ENCODE measurements around the gene PCDHGB3.

PCDHGB3 gene

DNA sequence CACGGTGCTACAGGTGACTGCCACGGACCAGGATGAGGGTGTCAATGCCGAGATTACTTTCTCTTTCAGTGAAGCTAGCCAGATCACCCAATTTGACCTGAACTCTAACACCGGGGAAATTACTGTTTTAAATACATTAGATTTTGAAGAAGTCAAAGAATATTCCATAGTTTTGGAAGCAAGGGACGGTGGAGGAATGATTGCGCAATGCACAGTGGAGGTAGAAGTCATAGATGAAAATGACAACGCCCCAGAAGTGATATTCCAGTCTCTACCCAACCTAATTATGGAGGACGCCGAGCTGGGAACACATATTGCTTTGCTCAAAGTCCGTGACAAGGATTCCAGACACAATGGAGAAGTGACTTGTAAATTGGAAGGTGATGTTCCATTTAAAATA is 18.6 kb downstream of the PCDHGB3 start:
- Histone ChIP-seq H3K27ac (ENCODE audit: low read depth, low read length, poor library complexity, severe bottlenecking) (no peak overlapping the region), H3K4me3 (ENCODE audit: low read depth, low read length, poor library complexity, severe bottlenecking) (no peak overlapping the region)

DNA sequence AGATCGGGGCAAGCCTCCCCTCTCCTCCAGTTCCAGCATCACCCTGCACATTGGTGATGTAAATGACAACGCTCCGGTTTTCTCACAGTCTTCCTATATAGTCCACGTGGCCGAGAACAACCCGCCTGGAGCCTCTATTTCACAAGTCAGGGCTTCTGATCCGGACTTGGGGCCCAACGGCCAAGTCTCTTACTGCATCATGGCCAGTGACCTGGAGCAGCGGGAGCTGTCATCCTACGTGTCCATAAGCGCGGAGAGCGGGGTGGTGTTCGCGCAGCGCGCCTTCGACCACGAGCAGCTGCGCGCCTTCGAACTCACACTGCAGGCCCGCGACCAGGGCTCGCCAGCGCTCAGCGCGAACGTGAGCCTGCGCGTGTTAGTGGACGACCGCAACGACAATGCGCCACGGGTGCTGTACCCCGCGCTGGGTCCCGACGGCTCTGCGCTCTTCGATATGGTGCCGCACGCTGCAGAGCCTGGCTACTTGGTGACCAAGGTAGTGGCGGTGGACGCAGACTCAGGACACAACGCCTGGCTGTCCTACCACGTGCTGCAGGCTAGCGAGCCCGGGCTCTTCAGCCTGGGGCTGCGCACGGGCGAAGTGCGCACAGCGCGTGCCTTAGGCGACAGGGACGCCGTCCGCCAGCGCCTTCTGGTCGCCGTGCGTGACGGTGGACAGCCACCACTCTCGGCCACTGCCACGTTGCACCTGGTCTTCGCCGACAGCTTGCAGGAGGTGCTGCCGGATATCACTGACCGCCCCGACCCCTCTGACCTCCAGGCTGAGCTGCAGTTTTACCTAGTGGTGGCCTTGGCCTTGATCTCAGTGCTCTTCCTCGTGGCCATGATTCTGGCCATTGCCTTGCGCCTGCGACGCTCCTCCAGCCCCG is 19.4 kb downstream of the PCDHGB3 start:
- no peaks in the 10 kb centered on the region for H3K79me2 ChIP-seq (ENCODE audit: insufficient read depth, low read length)
- TF ChIP-seq EZH2 (IDR thresholded peaks at IDR 0.05; ENCODE audit: borderline replicate concordance, low read length), result no peak
- TF ChIP-seq, protein P1, sequence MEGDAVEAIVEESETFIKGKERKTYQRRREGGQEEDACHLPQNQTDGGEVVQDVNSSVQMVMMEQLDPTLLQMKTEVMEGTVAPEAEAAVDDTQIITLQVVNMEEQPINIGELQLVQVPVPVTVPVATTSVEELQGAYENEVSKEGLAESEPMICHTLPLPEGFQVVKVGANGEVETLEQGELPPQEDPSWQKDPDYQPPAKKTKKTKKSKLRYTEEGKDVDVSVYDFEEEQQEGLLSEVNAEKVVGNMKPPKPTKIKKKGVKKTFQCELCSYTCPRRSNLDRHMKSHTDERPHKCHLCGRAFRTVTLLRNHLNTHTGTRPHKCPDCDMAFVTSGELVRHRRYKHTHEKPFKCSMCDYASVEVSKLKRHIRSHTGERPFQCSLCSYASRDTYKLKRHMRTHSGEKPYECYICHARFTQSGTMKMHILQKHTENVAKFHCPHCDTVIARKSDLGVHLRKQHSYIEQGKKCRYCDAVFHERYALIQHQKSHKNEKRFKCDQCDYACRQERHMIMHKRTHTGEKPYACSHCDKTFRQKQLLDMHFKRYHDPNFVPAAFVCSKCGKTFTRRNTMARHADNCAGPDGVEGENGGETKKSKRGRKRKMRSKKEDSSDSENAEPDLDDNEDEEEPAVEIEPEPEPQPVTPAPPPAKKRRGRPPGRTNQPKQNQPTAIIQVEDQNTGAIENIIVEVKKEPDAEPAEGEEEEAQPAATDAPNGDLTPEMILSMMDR (IDR thresholded peaks at IDR 0.05; ENCODE audit: low read length), result no peak
- H3K9me3 ChIP-seq (ENCODE audit: low read length), result peaks cover 8% of the 10 kb centered on the region

More for the DNA sequence above, 18.6 kb downstream of the PCDHGB3 start:
- Histone ChIP-seq H3F3A (ENCODE audit: insufficient read depth, low read length) (no peaks in the 10 kb centered on the region), H3K4me1 (ENCODE audit: insufficient read depth, low read length, severe bottlenecking) (no peaks in the 10 kb centered on the region), H3K9me2 (ENCODE audit: low read depth, low read length) (no peaks in the 10 kb centered on the region), H3K4me2 (ENCODE audit: low read length) (no peak overlapping the region), H2AFZ (ENCODE audit: low read length) (no peak overlapping the region), H3K36me3 (ENCODE audit: insufficient read depth, low read length) (no peaks in the 10 kb centered on the region), H3K9me3 (ENCODE audit: low read length) (peaks cover 8% of the 10 kb centered on the region), H3K79me2 (ENCODE audit: insufficient read depth, low read length) (no peaks in the 10 kb centered on the region), H3K9ac (ENCODE audit: low read length) (no peak overlapping the region), H4K20me1 (ENCODE audit: insufficient read depth, low read length) (no peaks in the 10 kb centered on the region), H3K27me3 (ENCODE audit: insufficient read depth, low read length) (no peaks in the 10 kb centered on the region)
- no peak for TF ChIP-seq EZH2 (IDR thresholded peaks at IDR 0.05; ENCODE audit: borderline replicate concordance, low read length)
- TF ChIP-seq, protein P1 (IDR thresholded peaks at IDR 0.05; ENCODE audit: low read length), result no peak

DNA sequence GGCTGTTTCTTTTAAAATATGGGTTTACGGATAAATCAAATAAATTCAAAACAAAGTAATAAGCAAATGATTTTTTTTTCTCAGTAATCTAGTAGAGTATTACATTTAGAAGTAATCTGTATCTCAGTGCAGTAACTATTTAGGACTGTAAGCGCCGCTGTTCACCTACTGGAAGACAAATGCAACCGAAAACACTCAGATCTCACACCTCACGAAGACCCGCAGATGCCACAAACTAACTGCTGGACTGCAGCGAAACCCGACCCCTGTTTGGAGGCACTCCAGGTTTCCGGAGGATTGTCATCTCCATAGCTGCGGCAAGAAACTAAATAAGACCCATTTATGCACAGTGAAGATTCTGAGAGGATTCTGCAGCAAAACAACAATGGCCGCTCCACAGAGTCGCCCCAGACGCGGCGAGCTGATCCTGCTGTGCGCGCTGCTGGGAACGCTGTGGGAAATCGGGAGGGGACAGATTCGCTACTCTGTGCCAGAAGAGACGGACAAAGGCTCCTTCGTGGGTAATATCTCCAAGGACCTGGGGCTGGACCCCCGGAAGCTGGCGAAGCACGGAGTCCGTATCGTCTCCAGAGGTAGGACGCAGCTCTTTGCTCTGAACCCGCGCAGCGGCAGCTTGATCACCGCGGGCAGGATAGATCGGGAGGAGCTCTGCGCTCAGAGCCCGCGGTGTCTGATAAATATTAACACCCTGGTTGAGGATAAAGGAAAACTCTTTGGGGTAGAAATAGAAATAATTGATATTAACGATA is 22.6 kb downstream of the PCDHGB3 start, which contains the start of gene PCDHGA8:
TSS of gene PCDHGA8 (plus strand) at position 205 of the 770 bp plus-strand sequence. CDS start at position 386, 181 bp downstream.
- Histone ChIP-seq H3K4me1 (ENCODE audit: insufficient read depth, low read length, severe bottlenecking) (no peaks in the 10 kb centered on the region), H3K4me2 (ENCODE audit: low read length) (no peak within 1 kb of the TSS), H3K79me2 (ENCODE audit: insufficient read depth, low read length) (no peaks in the 10 kb centered on the region), H3K9me2 (ENCODE audit: low read depth, low read length) (no peaks in the 10 kb centered on the region), H3F3A (ENCODE audit: insufficient read depth, low read length) (no peaks in the 10 kb centered on the region), H3K36me3 (ENCODE audit: insufficient read depth, low read length) (no peaks in the 10 kb centered on the region), H3K27me3 (ENCODE audit: insufficient read depth, low read length) (no peaks in the 10 kb centered on the region), H3K4me3 (ENCODE audit: low read depth, low read length, poor library complexity, severe bottlenecking) (no peak within 1 kb of the TSS), H3K27ac (ENCODE audit: low read depth, low read length, poor library complexity, severe bottlenecking) (no peak within 1 kb of the TSS), H3K9me3 (ENCODE audit: low read length) (peaks cover 6% of the 10 kb centered on the region; the same call in 1 of the 2 replicates), H4K20me1 (ENCODE audit: insufficient read depth, low read length) (no peaks in the 10 kb centered on the region), H2AFZ (ENCODE audit: low read length) (no peak within 1 kb of the TSS), H3K9ac (ENCODE audit: low read length) (no peak within 1 kb of the TSS)
- TF ChIP-seq, protein P1 (IDR thresholded peaks at IDR 0.05; ENCODE audit: low read length), result no peak
- TF ChIP-seq EZH2 (IDR thresholded peaks at IDR 0.05; ENCODE audit: borderline replicate concordance, low read length), result no peak

More for the DNA sequence above, 19.4 kb downstream of the PCDHGB3 start:
- Histone ChIP-seq H2AFZ (ENCODE audit: low read length) (no peak overlapping the region), H3K9me2 (ENCODE audit: low read depth, low read length) (no peaks in the 10 kb centered on the region), H4K20me1 (ENCODE audit: insufficient read depth, low read length) (no peaks in the 10 kb centered on the region), H3K27ac (ENCODE audit: low read depth, low read length, poor library complexity, severe bottlenecking) (no peak overlapping the region), H3K27me3 (ENCODE audit: insufficient read depth, low read length) (no peaks in the 10 kb centered on the region), H3F3A (ENCODE audit: insufficient read depth, low read length) (no peaks in the 10 kb centered on the region), H3K9ac (ENCODE audit: low read length) (no peak overlapping the region), H3K4me3 (ENCODE audit: low read depth, low read length, poor library complexity, severe bottlenecking) (no peak overlapping the region), H3K4me1 (ENCODE audit: insufficient read depth, low read length, severe bottlenecking) (no peaks in the 10 kb centered on the region), H3K4me2 (ENCODE audit: low read length) (no peak overlapping the region), H3K36me3 (ENCODE audit: insufficient read depth, low read length) (no peaks in the 10 kb centered on the region)
